GM10248 (cell line): ENCODE data around the gene PHACTR3.

ENCODE experiments used
- CTCF ChIA-PET: fragments of 300-600 bp; sonication (Branson Sonifier 250); formaldehyde crosslinking; extraction: SDS; loops from one replicate; lab custom pipeline; 2021; ENCODE audit warnings: antibody characterized with exemption; lab: Yijun Ruan, JAX
- POLR2A ChIA-PET: fragments of 350-650 bp; sonication (Branson Sonifier 250); formaldehyde crosslinking; extraction: SDS; loops from one replicate; lab custom pipeline; 2020; ENCODE audit warnings: antibody characterized with exemption; lab: Yijun Ruan, JAX
- DNase-seq: peaks from one replicate; pipeline ENCODE4 v3.0.0; 2012; ENCODE audit errors: extremely low spot score
- TF ChIP-seq, protein P1 (sequence below): IDR thresholded peaks from 2 replicates; pipeline ENCODE4 v1.5.1; 2012; ENCODE audit warnings: mild to moderate bottlenecking, low read depth; ENCODE audit errors: extremely low read depth, missing control alignments, control extremely low read depth

Gene PHACTR3

DNA sequence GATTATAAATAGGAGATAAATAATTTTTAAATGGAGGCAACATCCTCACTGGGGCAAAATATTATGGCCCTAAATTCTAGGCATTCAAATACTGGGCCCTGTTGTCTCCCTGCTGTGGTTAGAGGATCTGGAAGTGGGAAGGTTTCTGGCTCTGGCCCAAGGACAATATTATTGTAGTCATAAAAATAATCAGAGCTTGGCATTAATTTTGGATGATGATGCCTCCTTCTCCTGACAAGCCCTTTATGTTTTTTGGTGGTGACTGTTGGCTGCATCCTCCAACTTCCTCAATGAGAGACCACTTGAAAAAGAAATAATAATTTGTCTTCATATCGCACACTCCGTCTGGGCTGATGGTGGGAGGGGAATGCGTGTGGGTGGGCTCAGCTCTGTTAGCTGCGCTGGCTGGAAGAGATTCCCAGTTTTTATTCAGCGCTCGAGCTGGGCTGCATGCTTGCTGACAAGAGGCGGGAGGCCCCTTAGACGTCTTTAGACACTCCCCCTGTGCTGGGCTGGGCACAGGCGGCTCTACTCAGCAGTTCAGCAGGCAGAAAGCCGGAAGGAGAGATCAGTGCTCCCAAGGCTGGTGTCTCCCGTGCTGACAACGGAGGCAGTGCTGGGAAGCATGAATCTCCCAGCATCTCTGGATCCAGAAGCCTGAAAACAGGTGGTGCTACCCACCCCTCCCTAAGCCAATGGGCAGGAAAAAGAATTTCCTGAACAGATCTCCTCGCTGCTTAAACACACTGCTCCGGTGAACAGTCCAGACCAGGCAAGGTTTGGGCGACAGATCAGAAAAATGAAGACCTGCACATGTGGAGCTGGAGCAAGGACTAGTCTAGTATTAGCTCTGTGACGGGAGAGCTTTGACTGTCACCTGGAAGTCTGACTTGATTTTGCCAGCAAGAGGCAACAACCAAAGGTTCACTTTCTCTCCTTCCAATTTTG, 231.4 kb downstream of the PHACTR3 start:
- POLR2A ChIA-PET: no interaction called here
- CTCF ChIA-PET: interaction anchor here (1.3 to 1.9 kb wide), 2 partner anchors 15 to 52 kb away, joined by 4 to 5 read pairs; no protein-coding TSS in a partner anchor
- DNase-seq: peak; percentile 11
- TF ChIP-seq, protein P1, sequence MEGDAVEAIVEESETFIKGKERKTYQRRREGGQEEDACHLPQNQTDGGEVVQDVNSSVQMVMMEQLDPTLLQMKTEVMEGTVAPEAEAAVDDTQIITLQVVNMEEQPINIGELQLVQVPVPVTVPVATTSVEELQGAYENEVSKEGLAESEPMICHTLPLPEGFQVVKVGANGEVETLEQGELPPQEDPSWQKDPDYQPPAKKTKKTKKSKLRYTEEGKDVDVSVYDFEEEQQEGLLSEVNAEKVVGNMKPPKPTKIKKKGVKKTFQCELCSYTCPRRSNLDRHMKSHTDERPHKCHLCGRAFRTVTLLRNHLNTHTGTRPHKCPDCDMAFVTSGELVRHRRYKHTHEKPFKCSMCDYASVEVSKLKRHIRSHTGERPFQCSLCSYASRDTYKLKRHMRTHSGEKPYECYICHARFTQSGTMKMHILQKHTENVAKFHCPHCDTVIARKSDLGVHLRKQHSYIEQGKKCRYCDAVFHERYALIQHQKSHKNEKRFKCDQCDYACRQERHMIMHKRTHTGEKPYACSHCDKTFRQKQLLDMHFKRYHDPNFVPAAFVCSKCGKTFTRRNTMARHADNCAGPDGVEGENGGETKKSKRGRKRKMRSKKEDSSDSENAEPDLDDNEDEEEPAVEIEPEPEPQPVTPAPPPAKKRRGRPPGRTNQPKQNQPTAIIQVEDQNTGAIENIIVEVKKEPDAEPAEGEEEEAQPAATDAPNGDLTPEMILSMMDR: no peak

DNA sequence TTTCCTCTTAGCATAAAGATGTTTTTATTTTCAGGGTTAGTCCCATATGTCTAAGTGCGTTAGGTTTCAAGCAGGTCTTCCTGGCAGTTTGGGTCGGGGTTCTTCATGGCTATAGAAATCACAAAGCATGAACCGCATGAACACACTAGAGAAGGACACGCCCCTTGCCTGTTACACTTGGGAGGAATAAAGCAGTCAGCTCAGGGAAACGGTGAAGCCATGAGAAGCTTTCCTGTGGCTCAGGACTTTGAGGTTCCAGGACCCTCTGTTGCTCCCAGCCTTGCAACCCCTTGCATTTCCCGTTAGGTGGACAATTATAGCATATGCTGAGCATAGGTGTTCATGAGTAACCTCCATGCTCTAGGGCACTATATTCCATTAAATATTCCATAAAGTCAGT, 232.4 kb downstream of the PHACTR3 start:
- TF ChIP-seq, protein P1: no peak
- CTCF ChIA-PET: interaction anchor here (1.3 to 2.4 kb wide), 3 partner anchors 8 to 52 kb away, joined by 3 to 12 read pairs (median 4); no protein-coding TSS in a partner anchor
- no peak for DNase-seq
- POLR2A ChIA-PET: no interaction called here

DNA sequence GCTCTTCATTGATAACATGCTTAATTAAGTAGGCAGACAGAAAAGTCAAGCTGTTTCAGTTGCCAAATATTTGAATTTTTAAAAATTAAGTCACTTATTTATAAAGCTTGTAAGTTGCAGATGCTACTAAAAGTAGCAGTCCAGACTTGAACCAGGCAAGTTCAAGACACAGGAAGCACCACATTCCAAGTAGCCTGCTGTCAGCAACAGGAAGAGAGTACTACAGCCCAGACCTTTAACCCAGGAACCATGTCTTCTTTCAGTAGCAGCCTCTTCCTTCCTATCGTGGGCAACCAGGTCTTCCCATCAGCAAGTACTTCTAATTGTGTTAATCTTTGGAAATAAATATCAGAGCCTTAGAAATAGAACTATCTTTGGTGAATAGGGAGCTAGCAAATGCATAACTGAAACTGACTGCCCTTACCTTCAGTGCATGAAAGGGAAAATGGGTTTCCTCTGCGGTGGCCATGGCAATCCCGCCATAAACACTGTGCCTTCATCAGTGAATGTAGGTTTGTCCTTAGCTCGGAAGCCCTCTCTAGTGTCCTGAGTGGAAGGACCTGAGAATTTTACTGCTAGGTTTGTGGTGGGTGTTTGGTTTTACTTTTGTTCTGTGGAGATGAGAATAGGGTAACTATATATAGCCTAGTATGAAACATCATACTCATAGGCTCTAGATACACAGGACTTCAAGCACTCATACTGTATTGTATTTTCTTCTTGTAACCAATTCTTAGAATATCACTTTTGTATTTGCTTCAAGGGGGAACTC, 233.5 kb downstream of the PHACTR3 start:
- ChIA-PET POLR2A (no interaction called here), CTCF (interaction anchor here (0.7 to 2.4 kb wide), 4 partner anchors 9 to 53 kb away, joined by 3 to 12 read pairs (median 3); no protein-coding TSS in a partner anchor)
- TF ChIP-seq, protein P1: no peak
- DNase-seq: peak; percentile 24

DNA sequence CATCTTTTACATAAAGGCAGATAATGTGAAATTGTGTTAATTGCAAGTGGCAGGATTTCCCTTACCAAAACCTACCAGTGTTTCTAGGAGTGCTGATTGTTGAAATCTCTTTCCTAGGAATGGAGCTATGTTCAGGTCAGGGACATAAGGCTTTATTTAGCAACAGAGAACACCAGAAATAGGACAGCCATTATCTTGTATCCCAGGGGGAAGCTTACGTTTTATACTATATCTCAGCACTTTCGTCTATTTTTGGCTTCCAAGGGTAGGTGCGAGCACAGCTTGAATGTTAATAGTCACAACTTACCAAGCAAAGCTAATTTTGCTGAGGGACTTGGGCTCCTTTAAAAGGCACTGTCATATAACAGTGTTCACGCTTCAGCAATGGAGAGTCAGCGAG, 235.1 kb downstream of the PHACTR3 start:
- DNase-seq: no peak
- TF ChIP-seq, protein P1: no peak
- ChIA-PET POLR2A (interaction anchor here (0.6 kb wide), 1 partner anchor 101 kb away, joined by 3 read pairs; the partner anchor contains the start of genes FAM217B and PPP1R3D), CTCF (interaction anchor here (0.7 to 3.7 kb wide), 5 partner anchors 9 to 269 kb away, joined by 3 to 28 read pairs (median 4); no protein-coding TSS in a partner anchor)

DNA sequence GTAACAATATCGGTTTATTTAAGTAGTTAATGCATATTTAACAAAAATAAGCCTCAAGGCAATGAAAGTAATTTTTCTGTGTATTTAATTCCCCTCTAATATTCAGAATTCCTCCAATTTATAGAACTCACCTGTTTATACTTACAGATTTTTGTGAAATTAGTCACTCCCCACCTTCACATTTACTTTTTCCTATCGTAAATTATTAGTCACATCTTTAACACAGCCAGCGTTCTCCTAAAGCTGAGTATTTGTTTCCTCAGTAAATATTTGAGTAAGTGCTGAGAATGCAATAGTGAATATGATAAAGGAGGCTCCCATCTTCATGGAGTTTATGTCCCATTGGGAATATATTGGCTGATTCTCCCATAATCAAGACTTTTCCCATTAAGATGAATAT, 241.1 kb downstream of the PHACTR3 start:
- TF ChIP-seq, protein P1: no peak
- CTCF ChIA-PET: no interaction called here
- POLR2A ChIA-PET: no interaction called here
- no peak for DNase-seq

DNA sequence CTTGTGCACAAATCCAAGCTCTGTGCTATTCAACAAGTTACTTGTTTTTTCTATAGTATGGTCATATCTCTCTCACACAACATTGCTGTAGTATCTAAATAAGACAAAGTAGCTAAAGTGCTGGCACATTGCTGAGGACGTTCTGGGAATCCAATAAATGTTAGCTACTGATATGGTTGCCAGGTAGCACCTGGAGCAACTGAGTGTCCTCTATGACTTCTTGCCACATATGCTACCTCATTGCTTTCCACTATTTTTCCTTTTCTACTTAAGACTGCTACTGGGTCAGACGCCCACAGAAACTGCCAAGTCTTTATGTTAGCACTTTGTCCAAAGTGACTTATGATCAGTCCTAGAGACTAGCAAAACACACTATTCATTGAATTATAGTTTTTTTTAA, 243.8 kb downstream of the PHACTR3 start:
- POLR2A ChIA-PET: no interaction called here
- TF ChIP-seq, protein P1: no peak
- no peak for DNase-seq
- CTCF ChIA-PET: interaction anchor here (1.1 to 9.2 kb wide), 3 partner anchors 9 to 66 kb away, joined by 4 to 89 read pairs (median 4); no protein-coding TSS in a partner anchor
